HG03066 (cell line): ENCODE measurements around the gene BRD1.
"Not testable (repeated sequence)": the region's sequence is repeated elsewhere in the genome, so short reads cannot be mapped to it uniquely, and the experiment has no call there.

Source experiments
- ATAC-seq: cut with Tn5 transposase; IDR thresholded peaks from one replicate; pipeline ENCODE4 v1.9.1; 2021; ENCODE audit warnings: low read depth; ENCODE audit not compliant: unreplicated experiment

Gene BRD1

GRCh38 chr22:49827271-49827852, 311 bp downstream of the BRD1 start:
- no peak for ATAC-seq

- no peak for ATAC-seq
Measured at GRCh38 chr22:49826603-49827270, 936 bp downstream of the BRD1 start.

DNA sequence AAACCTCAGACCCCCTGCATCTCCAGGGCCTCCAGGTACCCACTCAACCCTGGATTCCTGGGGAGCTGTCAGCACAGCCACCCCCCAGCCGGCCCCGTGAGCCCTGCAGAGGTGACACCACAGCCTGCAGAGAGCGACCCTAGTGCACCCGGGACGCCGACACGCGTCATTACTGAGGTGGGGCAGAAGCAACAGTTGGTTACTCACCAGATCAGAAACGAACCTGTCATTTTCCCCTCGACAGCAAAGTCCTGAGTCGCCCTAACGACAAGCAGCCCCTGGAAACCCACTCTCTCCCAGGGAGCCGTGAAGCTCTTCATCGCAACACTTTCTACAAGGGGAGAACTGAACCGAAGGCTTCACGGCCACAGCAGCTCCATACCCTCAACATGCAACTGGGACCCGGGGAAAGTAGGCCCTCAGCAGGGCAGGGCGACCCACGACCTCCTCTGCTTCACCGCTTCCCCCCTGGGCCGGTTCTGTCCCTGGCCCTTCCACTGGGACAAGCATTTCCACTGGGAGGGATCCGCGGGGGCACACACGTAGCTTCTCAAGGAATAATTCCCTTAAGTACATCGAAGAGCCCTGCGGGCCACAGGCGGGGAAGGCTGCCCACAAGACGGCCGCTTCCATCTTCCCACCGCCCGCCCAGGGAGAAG, 1.6 kb downstream of the BRD1 start:
- ATAC-seq: no peak

DNA sequence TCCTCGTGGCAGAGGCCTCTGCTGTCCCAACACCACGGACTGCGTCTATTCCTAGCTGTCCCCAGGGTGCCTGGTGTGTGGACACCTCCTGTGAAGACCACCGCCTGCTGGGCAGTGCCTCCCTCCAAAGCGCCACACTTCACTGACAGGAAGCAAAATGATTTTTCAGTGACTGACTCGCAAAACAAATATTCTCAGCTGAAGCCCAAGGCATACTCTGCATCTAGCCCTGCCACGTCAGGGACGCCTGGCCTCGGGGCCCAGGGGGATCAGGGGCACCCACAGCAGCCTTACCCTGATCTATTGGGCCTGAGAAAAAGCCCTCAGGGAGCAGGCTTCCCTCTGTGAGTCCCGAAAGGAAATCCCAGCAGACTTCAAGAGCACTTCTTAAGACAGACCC, 2.2 kb downstream of the BRD1 start:
- ATAC-seq: no peak

- ATAC-seq: no peak
Measured at GRCh38 chr22:49824936-49825335, 2.7 kb downstream of the BRD1 start.

GRCh38 chr22:49824185-49824925, 3.3 kb downstream of the BRD1 start:
- ATAC-seq: no peak

GRCh38 chr22:49823289-49824045, 4.2 kb downstream of the BRD1 start:
- ATAC-seq: no peak

DNA sequence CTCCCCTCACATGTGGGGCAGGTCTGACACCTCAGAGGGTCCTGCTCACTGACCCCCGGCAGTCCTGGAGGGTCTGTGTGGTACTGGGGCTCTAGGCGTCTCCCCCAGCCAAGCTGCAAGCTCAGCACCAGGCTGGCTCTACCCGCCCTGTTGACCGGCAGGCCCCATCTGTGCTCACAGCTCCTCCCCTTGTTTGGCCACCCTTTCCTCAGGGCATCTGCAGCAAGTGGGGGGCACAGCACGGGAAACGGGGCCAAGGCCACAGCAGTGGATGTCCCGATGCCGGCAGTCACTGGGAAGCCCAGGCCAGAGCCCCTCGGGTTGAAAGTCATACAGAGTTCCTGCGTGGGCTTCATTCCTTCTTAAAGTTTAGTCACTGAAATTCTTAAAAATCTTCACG, 5.9 kb downstream of the BRD1 start:
- ATAC-seq: not testable (repeated sequence)

GRCh38 chr22:49820984-49821383, 6.7 kb downstream of the BRD1 start:
- ATAC-seq: no peak

GRCh38 chr22:49817359-49817758, 10.3 kb downstream of the BRD1 start:
- no peak for ATAC-seq

GRCh38 chr22:49815641-49816091, 12.0 kb downstream of the BRD1 start:
- ATAC-seq: no peak

DNA sequence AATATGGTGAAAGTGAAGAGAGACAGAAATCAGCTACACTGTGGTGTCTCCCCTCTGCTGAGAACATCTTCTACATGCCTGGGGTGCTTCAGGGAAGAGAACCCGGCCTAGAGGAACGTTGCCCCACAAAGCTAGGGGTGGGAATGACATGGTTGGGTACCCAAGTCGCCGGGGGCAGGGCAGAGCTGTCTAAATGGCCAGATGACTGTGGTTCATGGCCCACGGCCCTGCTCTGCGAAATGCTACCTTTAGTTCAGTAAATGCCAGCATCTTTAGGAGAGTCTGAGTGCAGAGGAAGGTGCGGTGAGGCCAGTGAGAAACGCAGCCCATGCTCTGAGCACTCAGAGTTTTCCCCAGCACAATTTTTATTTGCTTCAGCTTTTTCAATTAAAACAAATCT, 12.8 kb downstream of the BRD1 start:
- ATAC-seq: no peak

DNA sequence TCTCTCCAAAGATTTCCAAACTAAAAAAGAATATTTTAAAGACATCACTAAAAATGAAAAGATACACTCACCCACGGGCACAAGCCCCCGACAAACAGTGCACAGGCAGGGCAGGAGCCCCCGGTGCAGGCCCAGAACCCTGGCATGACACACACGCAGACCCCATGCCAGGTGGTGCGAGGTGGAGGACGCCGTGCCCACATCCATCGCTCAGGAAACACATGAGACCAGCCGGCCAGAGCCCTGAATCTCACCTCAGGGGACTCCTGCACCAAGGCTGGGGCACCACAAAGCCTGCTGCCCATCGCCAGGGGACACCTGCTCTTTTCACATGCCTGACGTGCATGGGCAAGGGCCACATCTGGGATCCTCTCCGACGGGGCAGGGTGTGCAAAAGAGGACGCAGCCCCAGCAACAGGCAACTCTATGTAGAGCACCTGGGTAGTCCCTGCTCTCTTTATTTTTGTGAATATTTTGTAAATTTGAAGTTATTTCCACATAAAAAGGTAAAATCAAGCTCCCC, 13.4 kb downstream of the BRD1 start:
- no peak for ATAC-seq

- ATAC-seq: no peak
Measured at GRCh38 chr22:49812838-49813237, 14.8 kb downstream of the BRD1 start.

GRCh38 chr22:49811020-49811791, 16.5 kb downstream of the BRD1 start:
- no peak for ATAC-seq

- no peak for ATAC-seq
Measured at GRCh38 chr22:49810363-49811019, 17.2 kb downstream of the BRD1 start.

- ATAC-seq: no peak
Measured at GRCh38 chr22:49807780-49808708, 19.6 kb downstream of the BRD1 start.

DNA sequence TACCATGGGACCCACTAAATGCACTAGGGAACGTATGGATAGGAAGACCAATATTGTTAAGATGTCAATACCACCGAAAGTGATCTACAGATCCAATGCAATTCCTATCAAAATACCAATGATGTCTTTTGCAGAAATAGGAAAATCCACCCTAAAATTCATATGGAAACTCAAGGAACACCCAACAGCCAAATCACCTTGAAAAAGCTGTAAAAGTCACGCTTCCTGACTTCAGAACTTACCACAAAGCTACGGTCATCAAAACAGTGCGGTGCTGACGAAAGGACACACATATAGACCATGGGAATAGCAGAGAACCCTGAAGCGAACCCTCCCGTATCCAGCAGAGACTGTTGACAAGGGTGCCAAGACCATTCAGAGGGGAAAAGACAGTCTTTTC, 20.5 kb downstream of the BRD1 start:
- no peak for ATAC-seq
